ENCODE measurements around the gene HAGHL. TPM values are rescaled to one million over a fixed set of nuclear protein-coding genes. Genes with fewer than 3 reads are reported as not detected.

HAGHL gene
- total and polyA plus RNA-seq, 2 experiments from 2014 or later = 15.5 to 31.5 TPM

DNA sequence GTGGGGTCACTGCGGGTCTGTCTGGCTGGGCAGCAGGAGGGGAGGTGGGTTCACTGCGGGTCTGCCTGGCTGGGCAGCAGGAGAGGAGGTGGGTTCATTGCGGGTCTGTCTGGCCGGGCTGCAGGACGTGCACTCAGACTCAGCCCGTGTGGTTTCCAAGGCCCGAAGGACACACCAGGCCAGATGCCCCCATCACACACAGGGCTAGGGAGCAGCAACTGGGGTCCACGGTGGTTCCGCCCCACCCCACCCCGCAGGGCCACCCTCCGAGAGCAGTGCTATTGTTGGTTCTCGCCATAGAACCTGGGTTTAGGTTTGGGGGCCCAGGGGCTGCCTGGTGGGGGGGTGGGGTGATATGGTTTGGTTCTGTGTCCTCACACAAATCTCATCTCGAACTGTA lies 19.7 kb downstream of the HAGHL start:
- H3K4me2 ChIP-seq = no peak overlapping the region
- H2AFZ ChIP-seq = no peak overlapping the region
- H3K27ac ChIP-seq = no peak overlapping the region
- DNase-seq (ENCODE audit: low spot score) = no peak
- H3K79me2 ChIP-seq = no peaks in the 10 kb centered on the region
- H3K9me2 ChIP-seq (replicated peaks; ENCODE audit: insufficient read depth) = no peaks in the 10 kb centered on the region
- no peaks in the 10 kb centered on the region for H4K20me1 ChIP-seq (ENCODE audit: insufficient read depth, poor library complexity, severe bottlenecking)
- no peaks in the 10 kb centered on the region for H3K36me3 ChIP-seq (replicated peaks; ENCODE audit: insufficient read depth, low read depth)
- H3K4me1 ChIP-seq (ENCODE audit: insufficient read depth) = peaks cover 5% of the 10 kb centered on the region
- WGBS (ENCODE audit: low lambda C conversion rate, missing lambda C conversion rate) = 89% methylated on average over 6 of the region's 13 CpGs
- H3K4me3 ChIP-seq = no peak overlapping the region
- no peak for TF ChIP-seq EZH2phosphoT487 (IDR thresholded peaks at IDR 0.05; ENCODE audit: low read depth, severe bottlenecking, unreplicated experiment)
- TF ChIP-seq EZH2 (IDR thresholded peaks at IDR 0.05; ENCODE audit: borderline replicate concordance) = no peak
- TF ChIP-seq, protein P1, sequence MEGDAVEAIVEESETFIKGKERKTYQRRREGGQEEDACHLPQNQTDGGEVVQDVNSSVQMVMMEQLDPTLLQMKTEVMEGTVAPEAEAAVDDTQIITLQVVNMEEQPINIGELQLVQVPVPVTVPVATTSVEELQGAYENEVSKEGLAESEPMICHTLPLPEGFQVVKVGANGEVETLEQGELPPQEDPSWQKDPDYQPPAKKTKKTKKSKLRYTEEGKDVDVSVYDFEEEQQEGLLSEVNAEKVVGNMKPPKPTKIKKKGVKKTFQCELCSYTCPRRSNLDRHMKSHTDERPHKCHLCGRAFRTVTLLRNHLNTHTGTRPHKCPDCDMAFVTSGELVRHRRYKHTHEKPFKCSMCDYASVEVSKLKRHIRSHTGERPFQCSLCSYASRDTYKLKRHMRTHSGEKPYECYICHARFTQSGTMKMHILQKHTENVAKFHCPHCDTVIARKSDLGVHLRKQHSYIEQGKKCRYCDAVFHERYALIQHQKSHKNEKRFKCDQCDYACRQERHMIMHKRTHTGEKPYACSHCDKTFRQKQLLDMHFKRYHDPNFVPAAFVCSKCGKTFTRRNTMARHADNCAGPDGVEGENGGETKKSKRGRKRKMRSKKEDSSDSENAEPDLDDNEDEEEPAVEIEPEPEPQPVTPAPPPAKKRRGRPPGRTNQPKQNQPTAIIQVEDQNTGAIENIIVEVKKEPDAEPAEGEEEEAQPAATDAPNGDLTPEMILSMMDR (IDR thresholded peaks at IDR 0.05; ENCODE audit: poor library complexity) = no peak
- peaks cover 3% of the 10 kb centered on the region for H3K27me3 ChIP-seq
- H3K9me3 ChIP-seq (ENCODE audit: low read depth) = no peaks in the 10 kb centered on the region

DNA sequence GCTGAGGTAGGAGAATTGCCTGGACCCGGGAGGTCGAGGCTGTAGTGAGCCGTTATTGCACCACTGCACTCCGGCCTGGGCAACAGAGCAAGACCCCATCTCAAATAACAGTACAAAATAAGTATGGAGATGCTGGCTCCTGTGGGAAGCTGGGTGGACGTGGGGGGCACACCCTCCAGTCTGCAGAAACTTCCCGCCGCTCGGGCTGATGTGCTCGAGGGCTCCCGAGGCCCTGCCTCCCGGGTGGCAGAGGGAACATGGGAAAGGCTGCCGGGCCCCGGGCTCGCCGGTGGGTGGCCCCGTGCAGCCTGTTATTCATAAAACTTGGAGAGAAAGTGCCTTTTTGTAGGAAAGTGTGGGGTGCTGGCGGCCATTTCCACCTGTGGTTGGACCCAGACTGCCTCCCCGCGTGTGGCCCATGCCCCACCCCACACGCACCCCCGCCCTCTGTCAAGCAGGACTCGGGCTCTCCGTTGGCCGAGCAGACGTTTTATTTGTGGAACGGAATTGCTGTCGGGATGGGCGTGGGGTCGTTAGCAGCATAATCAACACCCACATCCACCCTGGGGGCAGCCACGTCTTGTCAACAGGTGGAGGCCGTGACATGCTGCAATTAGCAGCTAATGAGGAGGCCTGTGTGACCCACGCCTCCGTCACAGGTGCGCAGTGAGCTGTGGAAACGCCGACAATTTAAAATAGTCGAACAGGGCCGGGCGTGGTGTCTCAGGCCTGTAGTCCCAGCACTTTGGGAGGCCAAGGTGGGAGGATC lies 21.3 kb downstream of the HAGHL start:
- Histone ChIP-seq H2AFZ (no peak overlapping the region), H3K79me2 (no peaks in the 10 kb centered on the region), H3K4me1 (ENCODE audit: insufficient read depth) (peaks cover 7% of the 10 kb centered on the region), H3K4me3 (no peak overlapping the region), H3K9me3 (ENCODE audit: low read depth) (no peaks in the 10 kb centered on the region), H3K27ac (peak overlapping the region; percentile 42), H3K27me3 (peaks cover 3% of the 10 kb centered on the region), H3K4me2 (no peak overlapping the region), H4K20me1 (ENCODE audit: insufficient read depth, poor library complexity, severe bottlenecking) (no peaks in the 10 kb centered on the region), H3K9me2 (replicated peaks; ENCODE audit: insufficient read depth) (no peaks in the 10 kb centered on the region), H3K36me3 (replicated peaks; ENCODE audit: insufficient read depth, low read depth) (no peaks in the 10 kb centered on the region)
- WGBS (ENCODE audit: low lambda C conversion rate, missing lambda C conversion rate) = 91% methylated on average over 35 of the region's 39 CpGs
- TF ChIP-seq EZH2phosphoT487 (IDR thresholded peaks at IDR 0.05; ENCODE audit: low read depth, severe bottlenecking, unreplicated experiment) = no peak
- TF ChIP-seq, protein P1 (IDR thresholded peaks at IDR 0.05; ENCODE audit: poor library complexity) = no peak
- DNase-seq (ENCODE audit: low spot score) = no peak

DNA sequence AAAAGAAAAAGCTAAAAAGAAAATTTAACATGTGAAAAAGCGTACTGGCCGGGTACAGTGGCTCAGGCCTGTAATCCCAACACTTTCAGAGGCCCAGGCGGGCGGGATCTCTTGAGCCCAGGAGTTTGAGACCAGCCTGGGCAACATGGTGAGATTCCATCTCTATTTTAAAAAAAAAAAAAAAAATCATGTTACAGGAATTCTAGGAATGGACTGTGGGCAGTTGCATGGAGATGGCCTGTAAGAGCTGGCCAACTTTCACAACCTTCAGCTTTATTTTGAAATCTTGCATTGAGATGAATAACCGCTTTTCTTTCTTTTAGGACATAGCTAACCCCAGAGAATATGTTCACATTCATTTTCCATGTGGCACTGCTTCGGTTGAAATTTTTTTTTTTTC lies 22.1 kb downstream of the HAGHL start:
- DNase-seq (ENCODE audit: low spot score) = peak; percentile 63
- Histone ChIP-seq H3K9me3 (ENCODE audit: low read depth) (no peaks in the 10 kb centered on the region), H3K9me2 (replicated peaks; ENCODE audit: insufficient read depth) (no peaks in the 10 kb centered on the region), H3K4me2 (no peak overlapping the region), H3K4me1 (ENCODE audit: insufficient read depth) (peaks cover 7% of the 10 kb centered on the region), H4K20me1 (ENCODE audit: insufficient read depth, poor library complexity, severe bottlenecking) (no peaks in the 10 kb centered on the region), H3K4me3 (no peak overlapping the region), H3K79me2 (no peaks in the 10 kb centered on the region), H2AFZ (no peak overlapping the region), H3K27me3 (peaks cover 3% of the 10 kb centered on the region), H3K36me3 (replicated peaks; ENCODE audit: insufficient read depth, low read depth) (no peaks in the 10 kb centered on the region), H3K27ac (peak overlapping the region; percentile 80)
- TF ChIP-seq EZH2 (IDR thresholded peaks at IDR 0.05; ENCODE audit: borderline replicate concordance) = no peak
- 85% methylated on average over 6 of the region's 6 CpGs for WGBS (ENCODE audit: low lambda C conversion rate, missing lambda C conversion rate)

DNA sequence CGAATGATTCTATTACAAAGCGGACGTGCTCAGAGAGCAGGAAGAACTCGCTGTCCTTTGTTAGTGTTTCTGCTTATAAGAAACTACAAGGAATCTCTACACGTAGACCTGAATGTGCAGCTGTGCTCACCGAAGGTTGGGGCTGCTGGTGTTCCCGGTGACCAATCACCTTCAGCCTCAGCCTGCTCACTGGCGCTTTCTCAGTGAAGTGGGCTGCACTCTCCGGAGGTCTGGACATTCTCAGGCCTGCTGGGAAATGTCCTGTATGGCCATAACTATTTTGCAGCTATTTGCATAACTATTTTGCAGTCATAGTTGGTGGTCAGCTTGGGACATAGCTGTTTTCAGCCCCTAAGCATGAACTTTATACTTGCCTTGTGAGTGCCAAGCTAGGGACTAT lies 23.6 kb downstream of the HAGHL start:
- no peak overlapping the region for H3K4me3 ChIP-seq
- peak overlapping the region; percentile 80 for H3K27ac ChIP-seq
- H3K36me3 ChIP-seq (replicated peaks; ENCODE audit: insufficient read depth, low read depth) = no peaks in the 10 kb centered on the region
- DNase-seq (ENCODE audit: low spot score) = peak; percentile 67
- H3K27me3 ChIP-seq = peaks cover 3% of the 10 kb centered on the region
- no peak overlapping the region for H3K4me2 ChIP-seq
- peaks cover 7% of the 10 kb centered on the region for H3K4me1 ChIP-seq (ENCODE audit: insufficient read depth)
- TF ChIP-seq, protein P1 (IDR thresholded peaks at IDR 0.05; ENCODE audit: poor library complexity) = no peak
- no peaks in the 10 kb centered on the region for H3K79me2 ChIP-seq
- no peaks in the 10 kb centered on the region for H3K9me2 ChIP-seq (replicated peaks; ENCODE audit: insufficient read depth)
- no peaks in the 10 kb centered on the region for H4K20me1 ChIP-seq (ENCODE audit: insufficient read depth, poor library complexity, severe bottlenecking)
- 55% methylated on average over 9 of the region's 9 CpGs for WGBS (ENCODE audit: low lambda C conversion rate, missing lambda C conversion rate)
- H3K9me3 ChIP-seq (ENCODE audit: low read depth) = no peaks in the 10 kb centered on the region
- H2AFZ ChIP-seq = no peak overlapping the region
